SK-N-SH treated with all-trans-retinoic acid at 6 μM for 48 hours (cell line): ENCODE measurements around the gene FASN.

ENCODE experiments used
- ATAC-seq: fragments of 200-7000 bp; cut with Tn5 transposase; 3 replicates; pipeline ENCODE4 v1.9.1; 2020; ENCODE audit warnings: mild to moderate bottlenecking, moderate library complexity
- ARNTL ChIP-seq: fragments of 450-650 bp; formaldehyde crosslinking; IDR thresholded peaks from 2 replicates; pipeline ENCODE4 v1.5.0; 2020; ENCODE audit warnings: low read depth, mild to moderate bottlenecking, moderate library complexity, borderline replicate concordance
- CREB5 ChIP-seq: fragments of 250-450 bp; sonication (Bioruptor Pico); IDR thresholded peaks from 2 replicates; pipeline ENCODE4 v1.5.1; 2020; ENCODE audit warnings: low read depth, mild to moderate bottlenecking, moderate library complexity
- CSDC2 ChIP-seq: fragments of 250-450 bp; sonication (Bioruptor Pico); IDR thresholded peaks from 2 replicates; pipeline ENCODE4 v1.5.0; 2020; ENCODE audit warnings: mild to moderate bottlenecking, moderate library complexity
- CSRNP3 ChIP-seq: fragments of 250-450 bp; sonication (Bioruptor Pico); IDR thresholded peaks from 2 replicates; pipeline ENCODE4 v1.5.1; 2021; ENCODE audit warnings: mild to moderate bottlenecking, moderate library complexity
- ESRRG ChIP-seq: fragments of 250-450 bp; sonication (Bioruptor Pico); IDR thresholded peaks from 2 replicates; pipeline ENCODE4 v1.6.1; 2021; ENCODE audit warnings: mild to moderate bottlenecking
- GLIS3 ChIP-seq: fragments of 250-450 bp; sonication (Bioruptor Pico); IDR thresholded peaks from 2 replicates; pipeline ENCODE4 v1.5.0; 2020; ENCODE audit warnings: mild to moderate bottlenecking, moderate library complexity
- ISL1 ChIP-seq: fragments of 250-450 bp; sonication (Bioruptor Pico); IDR thresholded peaks from 2 replicates; pipeline ENCODE4 v2.1.2; 2022; ENCODE audit warnings: mild to moderate bottlenecking, moderate library complexity
- PATZ1 ChIP-seq: fragments of 250-450 bp; sonication (Bioruptor Pico); IDR thresholded peaks from 2 replicates; pipeline ENCODE4 v1.8.0; 2020; ENCODE audit warnings: mild to moderate bottlenecking, moderate library complexity, borderline replicate concordance
- POU6F1 ChIP-seq: fragments of 250-450 bp; sonication (Bioruptor Pico); IDR thresholded peaks from 2 replicates; pipeline ENCODE4 v1.8.0; 2021; ENCODE audit warnings: low read depth, mild to moderate bottlenecking, moderate library complexity, borderline replicate concordance
- PPARA ChIP-seq: fragments of 250-450 bp; sonication (Bioruptor Pico); IDR thresholded peaks from 2 replicates; pipeline ENCODE4 v1.5.0; 2020; ENCODE audit warnings: mild to moderate bottlenecking, borderline replicate concordance
- TCF4 ChIP-seq: fragments of 250-450 bp; sonication (Bioruptor Pico); IDR thresholded peaks from 2 replicates; pipeline ENCODE4 v1.8.0; 2021; ENCODE audit warnings: mild to moderate bottlenecking, moderate library complexity, borderline replicate concordance
- TOX ChIP-seq: fragments of 250-450 bp; sonication (Bioruptor Pico); IDR thresholded peaks from 2 replicates; pipeline ENCODE4 v1.8.0; 2021; ENCODE audit warnings: mild to moderate bottlenecking, moderate library complexity, borderline replicate concordance
- TSHZ2 ChIP-seq: fragments of 250-450 bp; sonication (Bioruptor Pico); IDR thresholded peaks from 2 replicates; pipeline ENCODE4 v1.5.0; 2020; ENCODE audit warnings: mild to moderate bottlenecking, moderate library complexity
- ZC3H10 ChIP-seq: fragments of 250-450 bp; sonication (Bioruptor Pico); IDR thresholded peaks from 2 replicates; pipeline ENCODE4 v1.5.1; 2021; ENCODE audit warnings: mild to moderate bottlenecking, moderate library complexity
- ZFP30 ChIP-seq: fragments of 450-650 bp; formaldehyde crosslinking; IDR thresholded peaks from 2 replicates; pipeline ENCODE4 v1.5.0; 2022; ENCODE audit warnings: mild to moderate bottlenecking, moderate library complexity
- ZNF565 ChIP-seq: fragments of 450-650 bp; formaldehyde crosslinking; conservative IDR thresholded peaks from 2 replicates; pipeline ENCODE4 v1.5.0; 2020; ENCODE audit warnings: low read depth, mild to moderate bottlenecking, moderate library complexity
- ZNF70 ChIP-seq: fragments of 450-650 bp; formaldehyde crosslinking; IDR thresholded peaks from 2 replicates; pipeline ENCODE4 v1.5.0; 2020; ENCODE audit warnings: mild to moderate bottlenecking, moderate library complexity

FASN gene

GRCh38 chr17:82033359-82034085 is 64.5 kb downstream of the FASN start:
- ATAC-seq: no peak
- TF ChIP-seq CREB5 (no peak), POU6F1 (CRISPR knock-in tag) (no peak), CSRNP3 (CRISPR knock-in tag) (no peak), PPARA (CRISPR knock-in tag) (no peak), TOX (CRISPR knock-in tag) (no peak), GLIS3 (CRISPR knock-in tag) (no peak), TSHZ2 (CRISPR knock-in tag) (no peak), ISL1 (CRISPR knock-in tag) (no peak), ZNF565 (CRISPR knock-in tag) (no peak), ESRRG (CRISPR knock-in tag) (no peak)

GRCh38 chr17:82031885-82032627 is 66.0 kb downstream of the FASN start:
- ATAC-seq: no peak
- TF ChIP-seq PPARA (CRISPR knock-in tag) (no peak), ESRRG (CRISPR knock-in tag) (no peak), ARNTL (no peak), TCF4 (CRISPR knock-in tag) (no peak), ZNF565 (CRISPR knock-in tag) (no peak), TSHZ2 (CRISPR knock-in tag) (no peak), GLIS3 (CRISPR knock-in tag) (no peak), CSDC2 (no peak), CREB5 (no peak), ZC3H10 (CRISPR knock-in tag) (no peak), ZNF70 (CRISPR knock-in tag) (no peak), PATZ1 (CRISPR knock-in tag) (no peak), ZFP30 (CRISPR knock-in tag) (no peak)
